Muscle layer of duodenum (tissue), 2 donors: Measurements from ENCODE around the gene ADAD2.

Experiments
- H3K27ac ChIP-seq: one replicate; pipeline ENCODE4 v1.7.0; 2013; ENCODE audit warnings: mild to moderate bottlenecking, low read length
- H3K27me3 ChIP-seq: one replicate; pipeline ENCODE4 v1.7.0; 2013; ENCODE audit warnings: low read depth, mild to moderate bottlenecking, control low read depth, low read length
- H3K36me3 ChIP-seq, 2 donors: one replicate each; pipeline ENCODE4 v1.7.0; 2013; ENCODE audit warnings: low read length in 2 of 2, control low read depth in 1 of 2, mild to moderate bottlenecking in 1 of 2; ENCODE audit not compliant: insufficient read depth in 2 of 2, control insufficient read depth in 1 of 2
- H3K4me1 ChIP-seq, 2 donors: one replicate each; pipeline ENCODE4 v1.7.0; 2013; ENCODE audit warnings: low read length in 2 of 2, mild to moderate bottlenecking in 2 of 2, control low read depth in 1 of 2, moderate library complexity in 1 of 2; ENCODE audit not compliant: insufficient read depth in 2 of 2, control insufficient read depth in 1 of 2
- H3K4me3 ChIP-seq, 2 donors: one replicate each; pipeline ENCODE4 v1.7.0; 2013; ENCODE audit warnings: low read length in 2 of 2, low read depth in 1 of 2, mild to moderate bottlenecking in 1 of 2
- H3K9me3 ChIP-seq, 2 donors: one replicate each; pipeline ENCODE4 v1.7.0; 2013; ENCODE audit warnings: low read length in 2 of 2, control low read depth in 1 of 2, mild to moderate bottlenecking in 1 of 2; ENCODE audit not compliant: control insufficient read depth in 1 of 2
- donor health status: healthy.

The ADAD2 gene

DNA sequence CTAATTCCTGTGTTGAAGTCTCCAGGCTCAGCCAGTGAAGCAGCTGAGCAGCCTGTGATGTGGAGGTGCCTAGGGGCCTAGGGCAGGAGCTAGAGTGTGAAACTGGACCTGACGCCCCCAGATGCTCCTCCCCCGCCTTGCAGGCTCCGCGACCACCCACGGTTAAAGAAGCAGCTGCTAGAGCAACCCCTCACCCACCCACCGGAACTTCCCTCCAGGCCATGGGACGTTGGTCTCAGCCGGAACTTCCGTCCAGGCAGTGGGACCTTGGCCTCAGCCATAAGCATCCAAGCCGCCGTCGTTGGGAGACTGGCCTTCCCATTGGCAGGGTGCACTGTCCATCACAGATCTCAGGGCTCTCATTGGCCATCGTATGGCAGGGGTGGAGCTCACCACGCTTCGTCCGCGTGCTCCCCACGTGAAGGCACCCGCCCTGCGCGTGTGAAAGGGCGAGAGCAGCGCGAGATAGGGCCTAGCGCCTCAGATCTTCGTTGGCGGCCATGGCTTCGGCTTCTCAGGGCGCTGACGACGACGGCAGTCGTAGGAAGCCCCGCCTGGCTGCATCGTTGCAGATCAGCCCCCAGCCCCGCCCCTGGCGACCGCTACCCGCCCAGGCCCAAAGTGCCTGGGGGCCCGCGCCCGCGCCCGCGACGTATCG, at the start of gene ADAD2:
Gene ADAD2 (plus strand): TSS at position 427 of the 658 bp plus-strand sequence. CDS start 74 bp downstream, at position 501.
- Histone ChIP-seq H3K36me3 (no peaks in the 10 kb centered on the region), H3K4me1 (peaks cover 0 to 6% of the 10 kb centered on the region in 2 donors), H3K9me3 (no peaks in the 10 kb centered on the region), H3K4me3 (no peak within 1 kb of the TSS), H3K27ac (no peak within 1 kb of the TSS), H3K27me3 (no peaks in the 10 kb centered on the region)

DNA sequence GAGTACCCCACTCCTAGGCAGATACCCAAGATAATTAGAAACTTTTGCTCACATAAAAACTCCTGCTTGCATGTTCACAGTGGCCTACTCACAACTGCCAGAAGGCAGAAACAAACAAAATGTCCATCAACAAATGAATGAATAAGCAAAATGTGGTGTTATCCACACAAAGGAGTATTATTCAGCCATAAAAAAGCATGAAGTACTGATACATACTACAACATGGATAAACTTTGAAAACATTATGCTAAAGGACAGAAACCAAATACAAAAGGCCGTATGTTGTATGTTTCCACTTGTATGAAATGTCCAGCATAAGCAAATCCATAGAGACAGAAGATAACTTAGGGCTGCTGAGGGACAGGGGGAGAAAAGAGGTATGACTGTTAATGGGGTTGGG, 47.9 kb upstream of the ADAD2 start:
- H3K4me1 ChIP-seq, result peaks cover 0 to 11% of the 10 kb centered on the region in 2 donors
- no peaks in the 10 kb centered on the region for H3K9me3 ChIP-seq
- H3K27ac ChIP-seq, result no peak overlapping the region
- H3K4me3 ChIP-seq, result no peak overlapping the region
- H3K27me3 ChIP-seq, result no peaks in the 10 kb centered on the region
- no peaks in the 10 kb centered on the region for H3K36me3 ChIP-seq

DNA sequence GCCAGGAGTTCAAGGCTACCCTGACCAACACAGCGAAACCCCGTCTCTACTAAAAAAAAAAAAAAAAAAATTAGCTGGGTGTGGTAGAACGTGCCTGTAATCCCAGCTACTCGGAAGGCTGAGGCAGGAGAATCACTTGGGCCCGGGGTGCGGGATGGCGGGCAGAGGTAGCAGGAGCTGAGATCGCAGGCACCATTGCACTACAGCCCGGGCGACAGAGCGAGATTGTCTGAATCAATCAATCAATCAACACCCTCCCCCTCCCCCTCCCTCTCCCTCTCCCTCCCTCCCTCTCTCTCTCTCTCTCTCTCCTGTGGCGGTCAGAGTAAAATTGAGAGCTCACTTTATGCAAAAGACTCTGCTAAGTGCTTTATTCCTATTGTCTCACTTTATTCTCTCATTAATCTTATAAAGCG, 47.2 kb upstream of the ADAD2 start:
- Histone ChIP-seq H3K36me3 (no peaks in the 10 kb centered on the region), H3K9me3 (no peaks in the 10 kb centered on the region), H3K4me3 (peak overlapping the region; percentile 78 to 91), H3K27me3 (no peaks in the 10 kb centered on the region), H3K27ac (no peak overlapping the region), H3K4me1 (peaks cover 0 to 11% of the 10 kb centered on the region in 2 donors)

DNA sequence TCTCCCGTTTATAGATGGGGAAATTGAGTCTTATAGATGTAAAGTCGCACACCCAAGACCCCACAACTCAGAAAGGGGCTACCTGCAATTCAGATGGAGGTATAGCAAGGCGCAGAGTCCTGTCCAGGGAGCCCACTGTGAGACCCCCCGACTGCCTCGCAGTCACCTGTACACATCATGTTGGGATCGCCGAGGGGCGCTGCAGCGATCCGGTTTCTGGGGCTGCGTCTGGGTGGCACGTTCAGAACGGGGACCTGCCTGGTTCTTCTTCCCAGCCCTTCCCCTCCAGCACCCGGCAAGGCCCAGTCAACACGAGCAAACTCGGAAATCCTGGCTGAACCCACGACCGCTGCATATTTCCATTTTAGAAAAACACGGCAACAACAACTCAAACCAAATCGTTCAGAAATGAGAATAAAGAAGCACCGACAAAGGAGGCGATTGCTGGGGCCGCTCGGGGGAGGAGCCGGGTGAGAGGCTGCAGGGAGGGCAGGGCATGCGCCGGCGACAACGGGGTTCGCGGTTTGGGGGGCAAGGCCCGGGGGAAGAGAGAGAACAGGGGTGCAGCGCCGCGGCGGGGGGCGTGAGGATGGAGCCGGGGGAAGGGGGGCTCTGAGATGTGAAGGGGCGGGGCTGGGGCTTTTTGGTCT, 46.6 kb upstream of the ADAD2 start:
- Histone ChIP-seq H3K27me3 (no peaks in the 10 kb centered on the region), H3K36me3 (no peaks in the 10 kb centered on the region), H3K4me3 (peak overlapping the region; percentile 78 to 91), H3K4me1 (peaks cover 0 to 11% of the 10 kb centered on the region in 2 donors), H3K27ac (no peak overlapping the region), H3K9me3 (no peaks in the 10 kb centered on the region)

DNA sequence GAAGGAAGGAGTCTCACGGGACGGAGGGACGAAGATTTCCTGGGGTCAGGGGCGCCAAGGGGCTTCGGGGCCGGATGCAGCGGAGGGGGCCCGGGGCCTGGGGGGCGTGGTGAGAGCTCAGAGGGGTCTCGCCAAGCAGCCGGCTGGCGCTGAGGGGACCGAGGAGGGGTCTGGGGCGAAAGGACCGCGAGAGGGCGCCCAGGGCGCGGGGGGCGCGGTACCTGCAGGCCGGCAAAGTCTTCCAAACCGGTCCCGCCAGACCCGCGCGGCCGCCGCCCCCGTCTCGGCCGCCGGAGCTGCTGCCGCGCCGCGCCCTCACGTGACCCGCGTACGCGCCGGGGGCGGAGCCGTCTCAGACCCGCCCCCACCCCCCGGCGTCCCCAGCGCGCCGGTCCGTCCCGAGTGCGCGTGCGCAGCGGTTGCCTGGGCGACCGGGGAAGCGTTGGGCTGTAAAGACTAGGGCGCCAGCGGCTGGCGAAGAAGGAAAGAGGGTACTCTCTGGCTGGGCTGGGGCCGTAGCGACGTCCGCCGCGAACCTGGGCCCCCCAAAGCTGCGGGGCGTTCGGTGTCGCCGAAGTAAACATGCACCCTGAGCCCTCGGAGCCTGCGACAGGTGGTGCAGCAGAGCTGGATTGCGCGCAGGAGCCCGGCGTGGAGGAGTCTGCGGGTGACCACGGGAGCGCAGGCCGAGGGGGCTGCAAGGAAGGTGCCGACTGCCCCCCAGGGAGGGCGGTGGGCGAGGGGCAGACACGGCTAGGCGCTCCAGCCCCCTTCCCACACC, 45.9 kb upstream of the ADAD2 start, which contains the start of the genes DNAAF1 and HSDL1:
Gene DNAAF1 (plus strand): TSS at position 450 of the 781 bp plus-strand sequence. CDS start 133 bp downstream, at position 583.
Gene HSDL1 (minus strand): TSS at position 319 of the 781 bp plus-strand sequence. CDS start 13,856 bp downstream, outside the sequence.
- peaks cover 0 to 11% of the 10 kb centered on the region in 2 donors for H3K4me1 ChIP-seq
- H3K4me3 ChIP-seq, result peak within 1 kb of the TSS; percentile 78 to 91
- H3K27ac ChIP-seq, result no peak within 1 kb of the TSS
- H3K36me3 ChIP-seq, result no peaks in the 10 kb centered on the region
- H3K9me3 ChIP-seq, result no peaks in the 10 kb centered on the region
- H3K27me3 ChIP-seq, result no peaks in the 10 kb centered on the region

DNA sequence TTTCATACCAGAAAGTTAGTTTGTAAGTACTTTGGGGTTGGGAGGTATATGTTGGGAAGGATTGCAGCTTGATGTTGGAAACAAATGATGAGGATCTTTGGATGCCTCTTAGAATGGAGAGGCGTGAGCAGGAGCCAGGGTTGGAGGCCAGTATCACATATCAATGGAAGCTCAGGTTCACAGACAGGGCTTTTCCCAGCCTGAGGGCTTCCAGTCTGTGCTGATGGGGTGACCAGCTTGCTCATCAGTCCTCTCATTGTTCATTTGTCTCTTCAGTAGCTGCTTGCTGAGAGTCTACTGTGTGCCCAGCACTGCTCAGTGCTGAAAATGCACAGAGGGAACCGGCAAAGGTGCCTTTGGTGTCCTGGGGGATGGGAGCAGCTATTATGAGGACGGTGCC, 40.0 kb upstream of the ADAD2 start:
- Histone ChIP-seq H3K4me1 (no peaks in the 10 kb centered on the region), H3K36me3 (no peaks in the 10 kb centered on the region), H3K27ac (no peak overlapping the region), H3K27me3 (no peaks in the 10 kb centered on the region), H3K9me3 (no peaks in the 10 kb centered on the region), H3K4me3 (no peak overlapping the region)

DNA sequence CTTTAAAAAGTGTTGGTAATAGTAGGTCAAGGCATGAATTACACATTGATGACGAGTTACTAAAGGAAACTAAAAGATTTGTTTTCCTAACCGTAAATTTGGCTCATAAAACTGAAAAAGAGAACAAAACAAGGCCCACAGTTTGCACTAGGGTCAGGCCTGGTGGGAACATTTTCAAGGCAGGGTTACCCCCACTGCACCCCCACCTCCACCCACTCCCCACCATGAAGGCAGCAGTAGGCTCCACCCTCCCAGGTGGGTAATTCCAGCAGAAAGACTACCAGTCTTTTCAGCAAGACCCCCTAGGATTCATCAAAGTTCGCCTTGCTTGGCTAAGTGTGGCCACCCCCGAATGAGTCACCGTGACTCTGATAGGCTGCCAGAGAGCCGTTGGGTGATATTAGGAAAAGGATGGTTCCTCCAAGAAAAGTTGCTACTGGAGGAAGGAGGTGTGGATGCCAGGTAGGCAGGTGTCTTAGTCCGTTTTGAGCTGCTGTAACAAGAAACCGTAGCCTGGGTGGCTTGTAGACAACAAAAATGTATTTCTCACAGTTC, 37.2 kb upstream of the ADAD2 start:
- H3K9me3 ChIP-seq, result no peaks in the 10 kb centered on the region
- peaks cover 4% of the 10 kb centered on the region for H3K27me3 ChIP-seq
- H3K4me1 ChIP-seq, result no peaks in the 10 kb centered on the region
- no peak overlapping the region for H3K4me3 ChIP-seq
- H3K27ac ChIP-seq, result no peak overlapping the region
- no peaks in the 10 kb centered on the region for H3K36me3 ChIP-seq

DNA sequence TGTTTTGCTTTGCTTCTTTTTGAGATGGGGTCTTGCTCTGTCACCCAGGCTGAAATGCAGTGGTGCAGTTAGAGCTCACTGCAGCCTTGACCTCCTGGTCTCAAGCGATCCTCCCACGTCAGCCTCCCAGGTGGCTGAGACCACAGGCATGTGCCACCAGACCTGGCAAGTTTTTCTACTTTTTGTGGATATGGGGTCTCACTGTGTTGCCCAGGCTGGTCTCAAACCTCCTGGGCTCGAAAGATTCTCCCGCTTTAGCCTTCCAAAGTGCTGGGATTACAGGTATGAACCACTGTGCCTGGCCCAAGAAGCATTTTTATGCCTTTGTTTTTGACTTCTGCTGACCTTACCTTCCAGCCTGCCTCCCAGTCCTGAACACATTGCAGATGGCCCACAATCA, 35.7 kb upstream of the ADAD2 start:
- Histone ChIP-seq H3K27me3 (peaks cover 4% of the 10 kb centered on the region), H3K4me1 (no peaks in the 10 kb centered on the region), H3K36me3 (no peaks in the 10 kb centered on the region), H3K4me3 (no peak overlapping the region), H3K9me3 (no peaks in the 10 kb centered on the region), H3K27ac (no peak overlapping the region)

DNA sequence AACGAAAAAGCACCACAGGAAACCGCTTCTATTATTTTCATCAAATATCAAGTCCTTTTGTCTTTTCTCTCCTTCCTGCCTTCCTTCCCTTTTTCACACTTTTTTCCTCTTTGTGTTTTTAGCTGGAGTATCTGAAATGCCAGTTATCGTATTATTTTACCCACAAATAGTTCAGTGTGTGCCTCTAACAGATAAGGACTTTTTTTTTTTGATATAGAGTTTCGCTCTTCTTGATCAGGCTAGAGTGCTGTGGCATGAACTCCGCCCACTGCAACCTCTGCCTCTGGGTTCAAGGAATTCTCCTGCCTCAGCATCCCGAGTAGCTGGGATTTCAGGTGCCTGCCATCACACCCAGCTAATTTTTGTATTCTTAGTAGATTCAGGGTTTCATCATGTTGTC, 35.2 kb upstream of the ADAD2 start:
- Histone ChIP-seq H3K36me3 (no peaks in the 10 kb centered on the region), H3K9me3 (no peaks in the 10 kb centered on the region), H3K27me3 (peaks cover 4% of the 10 kb centered on the region), H3K4me1 (no peaks in the 10 kb centered on the region), H3K27ac (no peak overlapping the region), H3K4me3 (no peak overlapping the region)

DNA sequence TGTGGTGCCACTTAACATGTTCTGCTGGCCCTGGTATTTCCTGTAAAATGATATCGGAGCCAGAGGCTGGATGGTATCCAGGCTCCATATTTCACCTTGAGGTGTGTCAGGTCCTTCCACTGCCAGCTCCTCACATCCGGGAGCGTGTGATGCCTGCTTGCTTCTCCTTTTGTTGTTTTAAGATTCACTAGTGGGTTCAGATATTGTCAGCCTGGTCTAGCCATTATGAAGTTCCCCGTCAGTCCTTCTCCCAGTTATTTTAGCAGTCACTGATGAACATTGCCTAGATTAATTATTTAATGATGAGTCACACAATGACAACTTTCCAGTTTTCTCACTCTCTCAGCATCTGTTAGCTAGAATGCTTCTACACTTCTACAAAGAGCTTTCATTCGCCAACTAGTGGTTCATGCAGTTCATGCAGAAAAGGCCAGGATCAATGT, 34.6 kb upstream of the ADAD2 start:
- Histone ChIP-seq H3K4me3 (no peak overlapping the region), H3K36me3 (no peaks in the 10 kb centered on the region), H3K27me3 (peaks cover 4% of the 10 kb centered on the region), H3K27ac (no peak overlapping the region), H3K9me3 (no peaks in the 10 kb centered on the region), H3K4me1 (no peaks in the 10 kb centered on the region)

DNA sequence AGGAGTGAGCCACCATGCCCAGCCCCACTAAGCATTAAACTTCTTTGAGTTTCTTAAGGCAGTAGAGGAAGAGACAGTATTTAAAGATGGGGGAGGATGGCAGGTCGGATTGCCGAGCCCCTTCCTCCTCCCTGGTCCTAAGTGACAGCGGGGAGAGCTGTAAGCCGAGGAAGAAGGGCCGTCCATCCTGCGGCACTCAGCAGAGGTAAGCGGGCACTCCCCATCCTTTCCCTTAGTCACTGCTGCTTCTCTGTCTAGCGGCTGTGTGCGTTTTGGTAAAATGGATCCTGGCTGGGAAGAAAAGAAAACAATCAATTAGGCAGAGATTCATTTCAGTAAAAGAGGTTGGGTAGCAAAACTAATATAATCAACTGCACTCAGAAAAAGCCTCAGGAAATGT, 31.9 kb upstream of the ADAD2 start:
- Histone ChIP-seq H3K27me3 (peaks cover 4% of the 10 kb centered on the region), H3K36me3 (no peaks in the 10 kb centered on the region), H3K27ac (no peak overlapping the region), H3K9me3 (no peaks in the 10 kb centered on the region), H3K4me1 (no peaks in the 10 kb centered on the region), H3K4me3 (no peak overlapping the region)
